HEK293 (cell line): ENCODE data around the gene NT5C2.

ENCODE experiments used
- BCL11B ChIP-seq: fragments of 450-650 bp; formaldehyde crosslinking; IDR thresholded peaks from 2 replicates; pipeline ENCODE4 v1.5.1; 2016; ENCODE audit warnings: low read depth, missing biosample characterization, missing genetic modification characterization
- EGR2 ChIP-seq: fragments of 450-650 bp; formaldehyde crosslinking; IDR thresholded peaks from 2 replicates; pipeline ENCODE4 v1.5.1; 2016; ENCODE audit warnings: low read depth, missing biosample characterization, missing genetic modification characterization
- ELK4 ChIP-seq: IDR thresholded peaks from 2 replicates; pipeline ENCODE4 v1.6.1; 2011; ENCODE audit warnings: mild to moderate bottlenecking, low read depth, low read length, borderline replicate concordance
- FEZF1 ChIP-seq: fragments of 450-650 bp; formaldehyde crosslinking; IDR thresholded peaks from 2 replicates; pipeline ENCODE4 v1.5.1; 2016; ENCODE audit warnings: missing biosample characterization, missing genetic modification characterization
- GLI2 ChIP-seq: fragments of 450-650 bp; formaldehyde crosslinking; IDR thresholded peaks from 2 replicates; pipeline ENCODE4; 2017; ENCODE audit warnings: missing biosample characterization, missing genetic modification characterization, low read depth, borderline replicate concordance
- GLIS1 ChIP-seq: fragments of 450-650 bp; formaldehyde crosslinking; IDR thresholded peaks from 2 replicates; pipeline ENCODE4 v1.5.1; 2016; ENCODE audit warnings: missing biosample characterization, missing genetic modification characterization
- HOXA7 ChIP-seq: sonication (generic); formaldehyde crosslinking; IDR thresholded peaks from 2 replicates; pipeline ENCODE4 v1.8.1; 2022; ENCODE audit warnings: missing genetic modification reagents, borderline replicate concordance
- KLF16 ChIP-seq: fragments of 450-650 bp; formaldehyde crosslinking; IDR thresholded peaks from 2 replicates; pipeline ENCODE4 v1.5.1; 2017; ENCODE audit warnings: missing biosample characterization, missing genetic modification characterization
- KLF9 ChIP-seq: fragments of 450-650 bp; formaldehyde crosslinking; IDR thresholded peaks from 2 replicates; pipeline ENCODE4 v1.5.1; 2016; ENCODE audit warnings: missing biosample characterization, missing genetic modification characterization, low read depth
- MZF1 ChIP-seq: fragments of 450-650 bp; formaldehyde crosslinking; IDR thresholded peaks from 2 replicates; pipeline ENCODE4 v1.5.1; 2017; ENCODE audit warnings: missing biosample characterization, missing genetic modification characterization, borderline replicate concordance
- PBX3 ChIP-seq: sonication (generic); formaldehyde crosslinking; IDR thresholded peaks from 2 replicates; pipeline ENCODE4 v1.8.1; 2022; ENCODE audit warnings: mild to moderate bottlenecking, moderate library complexity, missing genetic modification reagents
- SCRT1 ChIP-seq: fragments of 450-650 bp; formaldehyde crosslinking; IDR thresholded peaks from 2 replicates; pipeline ENCODE4 v1.5.1; 2016; ENCODE audit warnings: missing biosample characterization, missing genetic modification characterization, borderline replicate concordance
- ZBTB11 ChIP-seq: fragments of 450-650 bp; formaldehyde crosslinking; conservative IDR thresholded peaks from 2 replicates; pipeline ENCODE4 v1.5.1; 2016; ENCODE audit warnings: low read depth, missing biosample characterization, missing genetic modification characterization
- ZBTB48 ChIP-seq: fragments of 450-650 bp; formaldehyde crosslinking; IDR thresholded peaks from 2 replicates; pipeline ENCODE4 v1.5.1; 2016; ENCODE audit warnings: missing biosample characterization, missing genetic modification characterization
- ZBTB6 ChIP-seq: fragments of 450-650 bp; formaldehyde crosslinking; IDR thresholded peaks from 2 replicates; pipeline ENCODE4 v1.5.1; 2017; ENCODE audit warnings: missing biosample characterization, missing genetic modification characterization
- ZBTB7A ChIP-seq: fragments of 450-650 bp; formaldehyde crosslinking; IDR thresholded peaks from 2 replicates; pipeline ENCODE4 v1.5.1; 2016; ENCODE audit warnings: low read depth, missing biosample characterization, missing genetic modification characterization
- ZBTB8A ChIP-seq: fragments of 450-650 bp; formaldehyde crosslinking; IDR thresholded peaks from 2 replicates; pipeline ENCODE4 v1.5.1; 2016; ENCODE audit warnings: missing biosample characterization, missing genetic modification characterization
- ZFP69B ChIP-seq: fragments of 450-650 bp; formaldehyde crosslinking; IDR thresholded peaks from 2 replicates; pipeline ENCODE4 v1.5.1; 2016; ENCODE audit warnings: missing biosample characterization, missing genetic modification characterization
- ZIC2 ChIP-seq: fragments of 450-650 bp; formaldehyde crosslinking; IDR thresholded peaks from 2 replicates; pipeline ENCODE4 v1.5.1; 2016; ENCODE audit warnings: missing biosample characterization, missing genetic modification characterization
- ZNF214 ChIP-seq: fragments of 450-650 bp; formaldehyde crosslinking; IDR thresholded peaks from 2 replicates; pipeline ENCODE4 v1.5.1; 2017; ENCODE audit warnings: missing biosample characterization, mild to moderate bottlenecking, missing genetic modification characterization, borderline replicate concordance
- ZNF239 ChIP-seq: fragments of 450-650 bp; formaldehyde crosslinking; IDR thresholded peaks from 2 replicates; pipeline ENCODE4 v1.5.1; 2016; ENCODE audit warnings: missing biosample characterization, missing genetic modification characterization
- ZNF26 ChIP-seq: fragments of 450-650 bp; formaldehyde crosslinking; IDR thresholded peaks from 2 replicates; pipeline ENCODE4 v1.5.1; 2016; ENCODE audit warnings: missing biosample characterization, missing genetic modification characterization
- ZNF416 ChIP-seq: fragments of 450-650 bp; formaldehyde crosslinking; IDR thresholded peaks from 2 replicates; pipeline ENCODE4 v1.5.1; 2016; ENCODE audit warnings: missing biosample characterization, missing genetic modification characterization
- ZNF473 ChIP-seq: fragments of 450-650 bp; formaldehyde crosslinking; IDR thresholded peaks from 2 replicates; pipeline ENCODE4 v1.5.1; 2017; ENCODE audit warnings: missing biosample characterization, missing genetic modification characterization
- ZNF521 ChIP-seq: fragments of 450-650 bp; formaldehyde crosslinking; IDR thresholded peaks from 2 replicates; pipeline ENCODE4 v1.5.1; 2017; ENCODE audit warnings: missing biosample characterization, mild to moderate bottlenecking, missing genetic modification characterization
- ZNF571 ChIP-seq: fragments of 450-650 bp; formaldehyde crosslinking; IDR thresholded peaks from 2 replicates; pipeline ENCODE4 v1.5.0; 2017; ENCODE audit warnings: missing biosample characterization, missing genetic modification characterization
- ZNF624 ChIP-seq: fragments of 450-650 bp; formaldehyde crosslinking; IDR thresholded peaks from 2 replicates; pipeline ENCODE4 v1.5.1; 2017; ENCODE audit warnings: missing biosample characterization, missing genetic modification characterization
- ZNF626 ChIP-seq: fragments of 450-650 bp; sonication (Bioruptor Pico); formaldehyde crosslinking; IDR thresholded peaks from 2 replicates; pipeline ENCODE4 v1.5.1; 2018; ENCODE audit warnings: missing biosample characterization, missing genetic modification characterization, inconsistent platforms
- ZNF677 ChIP-seq: fragments of 450-650 bp; IDR thresholded peaks from 2 replicates; pipeline ENCODE4 v1.5.0; 2018; ENCODE audit warnings: missing biosample characterization, mild to moderate bottlenecking, missing genetic modification characterization, moderate library complexity
- ZNF785 ChIP-seq: fragments of 450-650 bp; formaldehyde crosslinking; IDR thresholded peaks from 2 replicates; pipeline ENCODE4 v1.5.1; 2016; ENCODE audit warnings: missing biosample characterization, missing genetic modification characterization
- ZXDB ChIP-seq: fragments of 450-650 bp; formaldehyde crosslinking; IDR thresholded peaks from 2 replicates; pipeline ENCODE4 v1.5.1; 2016; ENCODE audit warnings: missing biosample characterization, missing genetic modification characterization

The NT5C2 gene

GRCh38 chr10:103192451-103193106 lies 493 bp downstream of the NT5C2 start (continued):
- TF ChIP-seq ZNF626 (tag by site-specific recombination) (no peak), ZBTB48 (tag by site-specific recombination) (peak; percentile 31; the same call in 1 of the 2 replicates), ZNF785 (tag by site-specific recombination) (0 out of 2 replicates have a peak, but pooled peaks have one; percentile 33), MZF1 (tag by site-specific recombination) (no peak), KLF9 (tag by site-specific recombination) (peak; percentile 52; the same call in 1 of the 2 replicates), ZNF624 (no peak), HOXA7 (no peak), BCL11B (tag by site-specific recombination) (no peak), ZBTB8A (tag by site-specific recombination) (peak; percentile 50), SCRT1 (tag by site-specific recombination) (no peak), ZBTB7A (tag by site-specific recombination) (no peak), ZNF677 (tag by site-specific recombination) (0 out of 2 replicates have a peak, but pooled peaks have one; percentile 10), ZIC2 (peak; percentile 35; the same call in 1 of the 2 replicates), ELK4 (no peak), ZNF26 (tag by site-specific recombination) (no peak), ZNF214 (tag by site-specific recombination) (no peak), GLI2 (tag by site-specific recombination) (no peak), ZNF239 (tag by site-specific recombination) (no peak), ZNF473 (tag by site-specific recombination) (no peak), ZFP69B (no peak), FEZF1 (peak; percentile 15; the same call in 1 of the 2 replicates), ZXDB (tag by site-specific recombination) (0 out of 2 replicates have a peak, but pooled peaks have one; percentile 49), ZNF571 (tag by site-specific recombination) (no peak), KLF16 (tag by site-specific recombination) (0 out of 2 replicates have a peak, but pooled peaks have one; percentile 31), GLIS1 (peak; percentile 61), EGR2 (peak; percentile 54; the same call in 1 of the 2 replicates), ZBTB11 (peak; percentile 27; the same call in 1 of the 2 replicates), ZNF521 (no peak), PBX3 (CRISPR knock-in tag) (no peak; the same call in 1 of the 2 replicates), ZBTB6 (tag by site-specific recombination) (no peak), ZNF416 (tag by site-specific recombination) (no peak)
